ENCODE measurements around the gene DCST2.
A peak's percentile ranks its signal among the peaks of the same experiment; 100 is the strongest.

DCST2 gene

DNA sequence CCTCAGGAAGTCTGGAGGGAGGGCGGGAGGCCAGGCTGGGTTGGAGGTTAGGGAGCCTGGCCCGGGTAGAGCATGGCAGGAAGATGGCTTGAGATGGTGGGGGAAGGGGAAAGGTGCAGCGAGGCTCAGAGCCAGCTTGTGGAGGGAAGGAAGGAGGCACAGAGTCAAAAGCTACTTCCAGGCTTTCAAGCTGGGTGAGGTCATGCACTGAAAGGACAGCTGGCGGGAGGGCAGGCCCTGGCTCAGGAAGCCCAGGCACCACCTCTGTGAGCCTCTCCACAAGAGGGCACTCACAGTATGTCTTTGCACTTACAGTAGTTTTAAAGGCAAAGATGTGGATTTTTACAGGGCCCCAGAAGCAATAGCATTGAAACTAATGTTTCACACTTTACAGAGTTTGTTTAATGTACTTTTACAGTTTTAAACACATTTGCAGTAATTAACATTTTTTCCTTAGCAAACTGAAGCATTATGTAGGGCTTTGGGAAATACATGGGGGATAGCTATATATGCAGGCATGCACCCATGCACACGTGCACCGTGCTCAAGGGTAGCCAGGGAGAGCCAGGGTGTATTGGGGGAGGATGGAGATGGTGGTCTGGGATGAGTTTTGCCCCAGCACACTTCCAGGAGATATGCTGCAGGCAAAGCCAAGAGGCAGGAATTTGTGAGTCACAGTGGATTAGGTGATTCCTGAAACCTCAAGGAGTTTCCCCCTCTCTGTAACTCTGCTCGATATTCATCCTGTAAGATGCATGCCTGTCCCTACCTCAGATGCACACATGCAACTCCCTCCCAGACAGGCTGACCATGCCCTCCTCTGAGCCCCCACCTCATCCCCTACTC lies 11.5 kb upstream of the DCST2 start:
- no peak for TF ChIP-seq EZH2phosphoT487 (IDR thresholded peaks at IDR 0.05; ENCODE audit: low read depth)
- TF ChIP-seq, protein P1, sequence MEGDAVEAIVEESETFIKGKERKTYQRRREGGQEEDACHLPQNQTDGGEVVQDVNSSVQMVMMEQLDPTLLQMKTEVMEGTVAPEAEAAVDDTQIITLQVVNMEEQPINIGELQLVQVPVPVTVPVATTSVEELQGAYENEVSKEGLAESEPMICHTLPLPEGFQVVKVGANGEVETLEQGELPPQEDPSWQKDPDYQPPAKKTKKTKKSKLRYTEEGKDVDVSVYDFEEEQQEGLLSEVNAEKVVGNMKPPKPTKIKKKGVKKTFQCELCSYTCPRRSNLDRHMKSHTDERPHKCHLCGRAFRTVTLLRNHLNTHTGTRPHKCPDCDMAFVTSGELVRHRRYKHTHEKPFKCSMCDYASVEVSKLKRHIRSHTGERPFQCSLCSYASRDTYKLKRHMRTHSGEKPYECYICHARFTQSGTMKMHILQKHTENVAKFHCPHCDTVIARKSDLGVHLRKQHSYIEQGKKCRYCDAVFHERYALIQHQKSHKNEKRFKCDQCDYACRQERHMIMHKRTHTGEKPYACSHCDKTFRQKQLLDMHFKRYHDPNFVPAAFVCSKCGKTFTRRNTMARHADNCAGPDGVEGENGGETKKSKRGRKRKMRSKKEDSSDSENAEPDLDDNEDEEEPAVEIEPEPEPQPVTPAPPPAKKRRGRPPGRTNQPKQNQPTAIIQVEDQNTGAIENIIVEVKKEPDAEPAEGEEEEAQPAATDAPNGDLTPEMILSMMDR (IDR thresholded peaks at IDR 0.05; ENCODE audit: low read depth, low read length) = peak; percentile 88
- H3K9ac ChIP-seq (ENCODE audit: low read length) = no peak overlapping the region

GRCh38 chr1:155044365-155044764 lies 10.8 kb upstream of the DCST2 start:
- Histone ChIP-seq H3K36me3 (replicated peaks; ENCODE audit: low read depth, low read length) (no peaks in the 10 kb centered on the region), H3K27ac (ENCODE audit: low read length) (no peak overlapping the region), H3K27me3 (ENCODE audit: low read depth, low read length) (no peaks in the 10 kb centered on the region), H3K9me3 (ENCODE audit: insufficient read depth, low read length) (no peaks in the 10 kb centered on the region), H3K4me1 (ENCODE audit: low read length) (no peaks in the 10 kb centered on the region), H2AFZ (ENCODE audit: low read depth, low read length) (peak overlapping the region; percentile 35; the same call in 1 of the 2 replicates), H3K4me3 (ENCODE audit: low read length) (no peak overlapping the region), H3K79me2 (ENCODE audit: low read length) (no peaks in the 10 kb centered on the region), H3K9ac (ENCODE audit: low read length) (no peak overlapping the region), H3K4me2 (ENCODE audit: low read length) (no peak overlapping the region), H4K20me1 (ENCODE audit: insufficient read depth, low read length) (no peaks in the 10 kb centered on the region)
- no peak for TF ChIP-seq EZH2phosphoT487 (IDR thresholded peaks at IDR 0.05; ENCODE audit: low read depth)
- TF ChIP-seq, protein P1 (IDR thresholded peaks at IDR 0.05; ENCODE audit: low read depth, low read length) = no peak

More for the DNA sequence above, 11.5 kb upstream of the DCST2 start:
- peak overlapping the region; percentile 35; the same call in 1 of the 2 replicates for H2AFZ ChIP-seq (ENCODE audit: low read depth, low read length)
- H3K36me3 ChIP-seq (replicated peaks; ENCODE audit: low read depth, low read length) = no peaks in the 10 kb centered on the region
- H3K27me3 ChIP-seq (ENCODE audit: low read depth, low read length) = no peaks in the 10 kb centered on the region
- no peaks in the 10 kb centered on the region for H3K9me3 ChIP-seq (ENCODE audit: insufficient read depth, low read length)
- peaks cover 4% of the 10 kb centered on the region for H3K4me1 ChIP-seq (ENCODE audit: low read length)
- H4K20me1 ChIP-seq (ENCODE audit: insufficient read depth, low read length) = no peaks in the 10 kb centered on the region
- H3K4me2 ChIP-seq (ENCODE audit: low read length) = no peak overlapping the region
- no peak overlapping the region for H3K4me3 ChIP-seq (ENCODE audit: low read length)
- H3K79me2 ChIP-seq (ENCODE audit: low read length) = no peaks in the 10 kb centered on the region
- H3K27ac ChIP-seq (ENCODE audit: low read length) = no peak overlapping the region

DNA sequence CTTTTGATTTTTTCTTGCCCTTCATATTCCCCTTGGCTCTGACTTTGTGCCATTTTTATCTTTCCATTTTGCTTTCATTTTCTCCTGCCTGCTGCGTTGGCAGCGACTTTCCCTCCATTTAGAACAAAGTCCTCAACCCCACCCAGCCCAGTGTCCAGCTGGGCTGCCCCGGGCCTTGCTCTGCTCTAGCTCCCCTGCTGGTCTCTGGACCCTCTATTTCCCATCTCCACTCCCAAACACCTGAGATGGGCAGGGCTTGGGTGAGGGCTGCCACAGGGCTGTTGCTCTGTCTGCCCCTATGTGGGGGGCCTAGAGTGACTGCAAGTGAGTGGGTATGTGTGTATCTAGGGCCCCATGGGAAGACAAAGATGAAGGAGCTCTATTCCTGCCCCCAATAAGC lies 10.2 kb upstream of the DCST2 start:
- Histone ChIP-seq H3K4me3 (ENCODE audit: low read length) (no peak overlapping the region), H3K4me1 (ENCODE audit: low read length) (no peaks in the 10 kb centered on the region)
- TF ChIP-seq, protein P1 (IDR thresholded peaks at IDR 0.05; ENCODE audit: low read depth, low read length) = no peak
- TF ChIP-seq EZH2phosphoT487 (IDR thresholded peaks at IDR 0.05; ENCODE audit: low read depth) = no peak

GRCh38 chr1:155043301-155043702 lies 9.7 kb upstream of the DCST2 start:
- no peak overlapping the region for H2AFZ ChIP-seq (ENCODE audit: low read depth, low read length)
- TF ChIP-seq, protein P1 (IDR thresholded peaks at IDR 0.05; ENCODE audit: low read depth, low read length) = no peak
- no peak for TF ChIP-seq EZH2phosphoT487 (IDR thresholded peaks at IDR 0.05; ENCODE audit: low read depth)
- no peaks in the 10 kb centered on the region for H4K20me1 ChIP-seq (ENCODE audit: insufficient read depth, low read length)
- no peaks in the 10 kb centered on the region for H3K9me3 ChIP-seq (ENCODE audit: insufficient read depth, low read length)
- H3K27ac ChIP-seq (ENCODE audit: low read length) = no peak overlapping the region
- H3K9ac ChIP-seq (ENCODE audit: low read length) = no peak overlapping the region
- H3K27me3 ChIP-seq (ENCODE audit: low read depth, low read length) = peaks cover 10% of the 10 kb centered on the region
- no peaks in the 10 kb centered on the region for H3K79me2 ChIP-seq (ENCODE audit: low read length)
- H3K4me2 ChIP-seq (ENCODE audit: low read length) = no peak overlapping the region
- H3K4me3 ChIP-seq (ENCODE audit: low read length) = no peak overlapping the region
- no peaks in the 10 kb centered on the region for H3K36me3 ChIP-seq (replicated peaks; ENCODE audit: low read depth, low read length)
- no peaks in the 10 kb centered on the region for H3K4me1 ChIP-seq (ENCODE audit: low read length)

More for the DNA sequence above, 10.2 kb upstream of the DCST2 start:
- H3K9me3 ChIP-seq (ENCODE audit: insufficient read depth, low read length) = no peaks in the 10 kb centered on the region
- H4K20me1 ChIP-seq (ENCODE audit: insufficient read depth, low read length) = no peaks in the 10 kb centered on the region
- no peak overlapping the region for H3K9ac ChIP-seq (ENCODE audit: low read length)
- H3K79me2 ChIP-seq (ENCODE audit: low read length) = no peaks in the 10 kb centered on the region
- no peak overlapping the region for H2AFZ ChIP-seq (ENCODE audit: low read depth, low read length)
- no peak overlapping the region for H3K4me2 ChIP-seq (ENCODE audit: low read length)
- H3K27ac ChIP-seq (ENCODE audit: low read length) = no peak overlapping the region
- H3K27me3 ChIP-seq (ENCODE audit: low read depth, low read length) = peaks cover 5% of the 10 kb centered on the region
- no peaks in the 10 kb centered on the region for H3K36me3 ChIP-seq (replicated peaks; ENCODE audit: low read depth, low read length)
